Mesenteric fat pad (tissue), 1 donor: Measurements from ENCODE around the gene RALGPS1. TPM values are rescaled to one million over a fixed set of nuclear protein-coding genes. Genes with fewer than 3 reads are reported as not detected.

ENCODE experiments used
- DNase-seq: peaks from one replicate; pipeline ENCODE4 v3.0.0-alpha.2; 2020; ENCODE audit warnings: low spot score
- total RNA-seq: library from RNA; stranded (reverse); fragmentation: NEBNext Ultra II Directional; extraction: Animal tissue kit (Norgen Biotek cat#: 25700); gene quantifications from one replicate; pipeline ENCODE4 v1.2.1, GENCODE V29; 2021
- donor health status: DM: yes; HTN: yes; CAD: no.

The RALGPS1 gene
- total RNA-seq, 1 donor from 2014 or later = 4.8 TPM

DNA sequence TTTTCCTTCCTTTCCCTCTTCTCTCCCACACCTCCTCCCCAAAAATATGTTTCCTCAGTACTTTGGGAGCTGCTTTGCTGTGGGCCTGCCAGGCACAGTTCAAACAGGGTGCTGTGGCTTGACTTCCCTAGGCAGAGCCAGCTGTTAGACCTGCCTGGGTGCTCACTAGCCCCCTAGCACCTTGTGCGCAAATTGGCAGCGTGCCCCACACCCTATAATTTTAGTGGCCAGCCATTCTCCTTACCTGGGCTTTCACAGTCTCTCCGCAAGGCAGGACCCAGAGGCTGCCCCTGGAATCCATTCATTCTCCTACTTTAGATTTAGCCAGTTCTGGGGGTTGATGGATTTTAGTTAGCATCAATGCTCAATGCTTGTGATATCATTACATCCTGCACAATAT, 135.6 kb downstream of the RALGPS1 start:
- peak; percentile 28 for DNase-seq

DNA sequence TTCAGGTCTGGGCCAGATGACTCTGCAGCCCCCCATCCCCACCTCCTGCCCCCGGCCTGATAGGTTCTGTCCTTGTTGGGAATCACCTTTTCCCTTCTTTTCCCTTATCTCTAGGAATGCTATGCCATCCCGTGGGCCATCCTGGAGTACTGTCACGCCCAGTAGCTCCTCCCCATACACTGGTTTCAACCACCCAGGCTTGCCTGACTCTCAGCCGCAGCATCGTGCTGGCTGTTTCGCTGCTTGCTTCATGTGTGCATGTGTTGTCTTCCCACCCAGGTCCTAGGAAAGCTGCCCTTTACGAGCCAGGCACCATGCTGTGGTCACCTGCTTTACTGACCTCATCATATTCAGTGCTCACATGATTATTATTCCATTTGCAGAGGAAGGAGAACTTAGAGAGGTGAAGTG, 136.0 kb downstream of the RALGPS1 start:
- DNase-seq = peak; percentile 67

DNA sequence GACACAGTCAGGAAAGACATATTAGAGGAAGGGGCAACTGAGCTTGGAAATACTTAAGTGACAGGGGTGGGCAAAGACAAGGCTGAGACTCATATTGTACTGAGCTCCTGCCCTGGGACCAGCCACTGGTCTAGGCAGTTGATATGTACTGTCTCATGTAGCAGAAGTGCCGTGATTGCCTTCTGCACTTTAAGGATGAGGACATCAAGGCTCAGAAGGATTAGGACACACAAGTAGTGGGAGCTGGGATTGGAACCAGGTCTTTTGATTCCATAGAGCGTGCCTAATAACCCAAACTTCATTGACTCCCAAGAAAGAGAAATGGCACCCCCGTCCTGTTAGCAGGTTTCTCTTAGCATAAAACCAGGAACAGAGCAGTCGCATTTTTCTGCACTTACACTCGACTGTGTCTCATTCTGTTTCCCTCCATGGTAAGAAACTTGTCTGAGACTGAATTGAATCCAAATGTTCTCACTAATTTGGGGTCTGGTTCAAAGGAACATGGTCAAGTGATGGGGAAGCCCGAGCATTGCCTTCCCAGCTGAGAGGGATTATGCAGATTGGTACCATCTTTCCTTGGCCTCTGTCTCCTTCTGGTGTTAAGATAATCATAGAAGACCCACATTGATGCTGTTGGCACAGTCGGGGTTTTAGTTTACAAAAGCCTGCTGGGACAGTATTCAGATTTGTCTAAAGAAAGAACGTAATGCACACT, 137.5 kb downstream of the RALGPS1 start:
- peak; percentile 55 for DNase-seq

DNA sequence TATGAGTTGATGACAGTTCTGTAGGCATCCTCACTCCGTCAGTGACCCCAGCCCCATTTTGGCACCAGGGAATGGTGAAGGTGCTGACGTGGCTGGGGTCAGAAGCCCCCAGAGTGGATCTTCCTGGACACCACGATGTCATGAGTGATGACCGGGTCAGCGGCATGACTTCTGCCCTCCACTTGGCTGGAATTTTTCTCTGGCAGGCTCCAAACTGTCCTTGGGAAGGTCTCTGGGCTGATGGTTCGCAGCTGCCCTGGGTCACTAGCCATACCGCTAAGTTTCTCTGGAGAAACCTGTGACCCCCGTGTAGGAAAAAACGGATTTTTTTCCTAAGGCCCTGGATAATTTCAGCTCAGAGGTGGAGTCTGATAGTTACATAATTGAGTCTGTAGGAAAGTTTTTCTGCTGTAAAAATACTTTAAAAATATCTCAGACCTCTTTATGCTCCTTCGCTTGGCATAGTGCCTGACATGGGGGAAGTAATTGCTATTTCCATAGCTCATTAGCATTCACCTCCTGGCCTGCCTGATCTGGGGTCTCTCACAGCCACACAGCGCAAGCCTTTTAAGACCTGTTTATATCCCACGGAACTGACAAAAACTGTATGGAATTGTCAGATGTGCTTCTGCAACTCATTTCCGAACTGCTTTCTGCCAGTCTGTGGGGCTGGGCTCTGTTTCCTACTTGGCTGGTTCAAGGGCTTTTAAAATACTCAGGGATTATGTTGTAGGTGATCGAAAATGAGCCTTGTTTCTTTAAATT, 138.7 kb downstream of the RALGPS1 start:
- peak; percentile 60 for DNase-seq

DNA sequence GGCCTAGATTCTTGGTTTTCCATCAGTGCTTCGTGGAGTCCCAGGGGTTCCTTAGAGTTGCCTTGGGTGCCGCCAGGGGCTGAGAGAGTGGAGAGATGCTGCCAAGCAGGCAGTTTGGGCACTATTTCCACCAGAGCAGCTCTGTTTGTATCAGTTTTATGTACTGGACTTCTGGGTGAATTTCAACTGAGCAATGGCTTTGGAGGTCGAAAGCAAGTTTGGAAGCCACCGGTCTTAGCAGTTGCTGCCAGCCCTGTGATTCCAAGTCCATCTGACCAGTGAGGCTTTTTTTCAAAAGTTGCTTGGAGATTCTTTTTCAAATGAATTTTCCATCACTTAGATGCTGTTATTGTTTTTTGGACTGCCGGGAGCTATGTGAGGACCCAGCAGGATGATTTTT, 139.4 kb downstream of the RALGPS1 start:
- DNase-seq = no peak

DNA sequence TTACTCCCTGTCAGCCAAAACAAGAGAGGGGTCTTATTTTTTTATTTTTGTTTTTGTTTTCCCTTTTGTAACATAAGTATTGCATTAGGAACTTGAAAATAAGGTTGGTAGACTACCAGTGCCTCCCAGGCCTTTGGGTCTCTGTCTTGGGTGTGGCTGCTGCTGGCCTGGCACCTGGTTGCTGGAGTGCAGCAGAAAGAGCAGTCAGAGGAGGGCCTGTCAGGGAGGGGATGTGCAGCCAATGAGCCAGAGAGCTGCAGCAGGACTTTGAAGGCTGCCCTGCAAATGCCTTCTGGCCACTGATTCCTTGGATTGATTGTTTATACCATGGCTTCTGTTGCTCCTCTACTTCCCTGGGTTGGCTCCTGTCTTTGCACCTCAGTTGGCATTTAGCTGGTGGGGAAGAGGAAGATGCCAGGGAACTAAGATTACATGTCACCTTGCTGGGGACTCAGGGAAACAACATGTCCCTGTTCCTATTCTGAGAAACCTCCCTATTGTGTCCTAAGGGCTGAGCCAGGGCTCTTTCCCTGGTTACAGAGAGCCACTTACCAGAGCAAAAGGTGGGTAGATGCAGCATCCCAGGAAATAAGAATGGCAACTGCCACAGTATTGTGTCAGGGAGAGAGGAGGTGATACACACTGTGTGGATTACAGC, 141.3 kb downstream of the RALGPS1 start:
- DNase-seq = no peak

DNA sequence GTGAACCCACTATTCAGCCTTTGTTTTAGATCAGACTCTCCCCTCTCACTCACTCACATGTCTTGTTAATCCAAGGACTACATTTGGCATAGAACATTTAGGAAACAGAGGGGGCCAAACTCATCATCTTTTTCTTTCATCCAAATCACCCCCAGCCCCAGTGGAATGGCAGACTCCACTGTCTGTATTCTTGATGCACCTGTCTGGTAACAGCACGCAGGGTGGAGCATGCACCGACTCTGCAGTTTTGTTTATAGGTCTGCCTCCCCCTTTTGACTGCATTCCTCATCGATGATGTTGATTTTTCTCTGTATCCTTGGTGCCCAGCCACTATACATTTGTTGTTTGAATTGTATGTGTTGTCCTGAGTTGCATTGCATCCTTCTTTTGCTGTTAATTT, 141.9 kb downstream of the RALGPS1 start:
- no peak for DNase-seq

DNA sequence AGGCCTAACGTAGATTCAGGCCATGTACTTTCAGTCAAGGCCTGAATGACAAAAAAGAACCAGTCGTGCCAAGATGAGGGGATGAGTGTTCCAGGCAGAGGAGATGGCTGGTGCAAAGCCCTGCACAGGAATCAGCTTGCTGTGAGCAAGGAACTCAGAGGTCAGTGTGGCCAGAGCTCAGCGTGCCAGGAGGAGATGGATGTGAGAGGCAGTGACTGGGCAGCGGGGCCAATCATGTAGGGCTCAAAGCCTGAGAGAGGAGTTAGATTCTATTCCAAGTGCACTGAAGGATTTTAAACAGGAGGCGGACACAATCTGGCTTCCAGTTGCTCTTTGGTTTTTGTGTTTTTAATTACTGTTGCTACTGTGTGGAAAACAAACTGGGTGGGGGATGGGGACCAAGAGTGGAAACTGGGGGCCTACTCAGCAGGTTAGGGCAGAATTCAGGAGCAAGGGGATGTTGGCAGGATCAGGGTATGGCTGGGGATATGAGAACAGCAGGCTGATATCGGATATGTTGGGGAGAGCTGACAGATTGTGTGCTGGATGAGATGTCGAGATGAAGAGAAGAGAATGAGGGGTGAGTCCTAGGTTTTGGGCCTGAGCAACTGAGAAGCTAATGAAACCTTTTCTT, 143.5 kb downstream of the RALGPS1 start:
- no peak for DNase-seq

DNA sequence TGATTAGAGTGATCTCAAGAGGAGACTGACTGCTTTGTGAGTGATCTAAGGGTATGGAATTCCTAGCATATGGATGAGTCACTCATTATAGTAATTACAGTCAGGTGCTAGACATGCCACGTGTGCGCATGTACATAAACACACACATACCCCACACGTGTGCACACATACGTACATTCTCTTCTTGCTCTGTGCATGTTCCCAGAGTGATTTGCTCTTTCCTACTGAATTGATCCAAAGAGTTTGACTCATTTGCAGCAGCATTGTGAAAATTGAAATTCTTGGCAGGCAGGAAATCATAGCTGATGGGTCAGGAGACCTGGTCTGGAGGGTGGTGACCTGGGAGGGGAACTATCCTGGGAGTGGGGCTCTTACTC, 144.1 kb downstream of the RALGPS1 start:
- no peak for DNase-seq

DNA sequence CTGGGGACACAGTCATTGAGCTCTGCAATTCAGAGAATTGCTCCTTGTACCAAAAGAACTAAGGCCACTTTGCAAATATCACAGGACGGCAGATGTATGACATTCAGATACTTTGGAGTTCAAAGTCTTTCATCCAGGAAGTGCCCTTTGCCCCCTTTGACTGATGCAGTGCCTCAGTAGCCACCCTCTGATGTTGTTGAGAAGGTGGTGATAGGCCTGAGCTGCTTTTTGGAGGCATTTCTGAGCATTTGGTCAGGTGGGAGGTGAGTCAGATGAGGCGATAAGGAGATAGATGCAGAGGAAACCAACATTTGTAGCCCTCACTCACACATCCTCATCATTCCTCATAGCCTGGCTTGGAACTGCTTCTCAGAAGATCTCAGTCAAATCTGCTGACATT, 144.4 kb downstream of the RALGPS1 start:
- no peak for DNase-seq

DNA sequence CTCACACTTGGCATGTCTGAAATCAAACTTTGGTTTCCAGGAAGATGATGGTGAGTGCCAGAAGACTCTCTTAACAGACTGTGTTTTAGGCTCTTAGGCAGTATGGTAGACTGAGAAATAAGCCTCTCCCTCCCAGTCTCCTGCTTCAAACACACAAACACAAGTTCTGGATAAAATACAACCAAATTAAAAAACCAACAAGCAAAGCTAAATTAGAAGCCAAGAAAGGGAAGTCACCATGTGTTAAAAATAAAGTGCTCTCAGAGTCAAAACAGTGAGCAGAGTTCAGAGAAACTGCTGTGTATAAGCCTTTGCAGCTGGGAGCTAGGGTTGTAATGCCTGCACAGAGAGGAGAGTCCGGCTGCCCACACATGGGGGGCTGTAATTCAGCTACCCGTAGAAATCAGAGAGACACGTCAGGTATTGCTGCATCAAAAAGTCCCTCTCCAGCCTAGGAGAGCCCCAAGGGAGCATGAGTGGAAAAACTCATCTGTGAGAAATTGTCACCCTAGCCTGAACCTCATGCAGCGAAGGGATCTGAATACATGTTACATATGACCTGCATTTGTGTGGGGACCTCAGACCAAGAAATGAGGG, 145.3 kb downstream of the RALGPS1 start:
- DNase-seq = no peak

DNA sequence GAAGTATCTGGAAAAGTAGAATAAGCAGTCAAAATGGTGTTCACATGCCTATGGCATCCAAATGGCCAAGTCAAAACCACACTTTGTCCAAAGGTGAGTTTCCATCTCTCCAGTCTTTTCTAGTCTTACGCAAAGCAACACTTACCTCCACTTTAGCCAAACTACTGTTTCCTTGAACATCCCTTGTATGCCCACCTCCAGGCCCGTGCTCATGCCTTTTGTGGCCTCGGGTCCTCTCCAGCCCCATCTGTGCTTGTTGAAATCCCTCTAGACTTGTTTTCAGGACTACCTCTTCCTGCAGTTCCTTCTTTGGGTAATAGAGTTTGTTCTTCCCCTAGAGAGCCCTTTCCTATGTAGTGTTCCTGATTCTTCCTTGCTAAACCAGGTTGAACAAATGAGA, 146.8 kb downstream of the RALGPS1 start:
- no peak for DNase-seq

DNA sequence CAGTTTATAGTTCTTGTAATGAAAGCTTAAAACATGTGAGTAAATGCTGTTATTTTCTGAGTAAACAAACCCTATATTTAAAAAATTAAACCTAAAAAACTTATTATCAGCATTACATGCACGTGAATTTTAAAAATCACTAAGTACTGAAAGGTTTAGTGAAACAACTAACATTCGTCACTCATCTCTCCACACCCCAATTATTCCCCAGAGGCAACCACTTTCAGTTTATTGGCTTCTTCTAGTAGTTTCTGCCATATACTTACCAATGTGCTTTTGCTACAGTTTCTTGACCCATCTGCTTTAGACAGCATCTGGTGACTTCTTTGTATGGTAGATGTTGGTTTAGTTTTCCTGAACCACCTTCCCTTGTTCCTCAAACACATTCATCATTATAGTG, 149.8 kb downstream of the RALGPS1 start:
- DNase-seq = no peak

DNA sequence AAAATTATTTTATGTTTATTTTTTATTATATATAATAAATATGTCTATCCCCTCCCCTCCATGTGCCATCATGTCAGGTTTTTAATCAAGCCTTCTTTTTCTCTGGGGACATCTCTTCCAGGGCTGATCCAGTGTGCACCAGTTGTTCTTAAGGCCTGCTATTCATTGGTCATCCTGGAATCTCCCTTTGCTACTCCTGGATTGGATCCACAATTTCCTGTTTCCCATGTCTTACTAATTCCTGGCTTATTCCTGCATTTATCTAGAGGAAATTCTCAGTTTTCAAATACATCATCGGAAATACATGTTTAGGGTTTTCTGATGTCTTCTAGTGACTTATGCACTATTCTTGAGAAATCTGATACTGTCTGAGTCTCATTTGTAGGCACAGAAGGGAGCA, 151.0 kb downstream of the RALGPS1 start:
- no peak for DNase-seq

DNA sequence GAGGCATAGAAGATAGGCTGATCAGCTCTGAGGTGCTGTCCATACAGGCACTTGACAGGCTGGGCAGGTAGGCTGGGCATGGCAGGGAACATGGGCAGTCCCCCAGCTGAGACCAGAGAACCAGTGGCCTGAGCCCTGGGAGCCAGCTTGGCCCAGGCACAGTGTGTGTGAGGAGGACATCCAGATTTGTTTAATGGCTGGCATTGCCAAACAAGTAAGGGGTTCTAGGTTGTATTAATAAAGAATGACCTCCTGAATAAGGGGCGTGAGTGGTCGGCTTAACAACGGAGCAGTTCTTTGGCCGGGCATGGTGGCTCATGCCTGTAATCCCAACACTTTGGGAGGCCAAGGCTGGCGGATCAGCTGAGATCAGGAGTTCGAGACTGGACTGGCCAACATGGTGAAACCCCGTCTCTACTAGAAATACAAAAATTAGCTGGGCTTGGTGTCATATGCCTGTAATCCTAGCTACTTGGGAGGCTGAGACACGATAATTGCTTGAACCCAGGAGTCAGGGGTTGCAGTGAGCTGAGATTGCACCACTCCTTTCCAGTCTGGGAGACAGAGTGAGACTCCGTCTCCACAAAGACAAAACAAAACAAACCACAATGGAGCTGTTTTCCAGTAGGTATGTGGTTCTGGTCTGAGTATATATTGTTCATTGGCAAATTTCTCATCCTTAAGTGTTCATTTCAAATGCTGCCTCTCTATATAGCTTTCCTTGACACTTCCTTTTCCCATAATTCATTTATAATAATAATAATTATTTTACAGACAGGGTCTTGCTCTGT, 151.7 kb downstream of the RALGPS1 start:
- no peak for DNase-seq

DNA sequence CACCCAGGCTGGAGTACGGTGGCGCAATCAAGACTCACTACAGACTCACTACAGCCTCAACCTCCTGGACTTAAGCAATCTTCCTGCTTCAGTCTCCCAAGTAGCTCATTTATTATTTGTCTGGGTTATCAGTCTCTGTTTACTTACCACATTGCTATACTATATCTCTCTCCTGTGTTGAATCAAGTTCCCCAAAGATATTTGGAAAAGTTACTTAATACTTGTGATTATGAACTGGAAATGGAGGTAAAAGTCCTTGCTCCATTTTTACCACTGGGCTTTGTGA, 152.2 kb downstream of the RALGPS1 start:
- DNase-seq = no peak

DNA sequence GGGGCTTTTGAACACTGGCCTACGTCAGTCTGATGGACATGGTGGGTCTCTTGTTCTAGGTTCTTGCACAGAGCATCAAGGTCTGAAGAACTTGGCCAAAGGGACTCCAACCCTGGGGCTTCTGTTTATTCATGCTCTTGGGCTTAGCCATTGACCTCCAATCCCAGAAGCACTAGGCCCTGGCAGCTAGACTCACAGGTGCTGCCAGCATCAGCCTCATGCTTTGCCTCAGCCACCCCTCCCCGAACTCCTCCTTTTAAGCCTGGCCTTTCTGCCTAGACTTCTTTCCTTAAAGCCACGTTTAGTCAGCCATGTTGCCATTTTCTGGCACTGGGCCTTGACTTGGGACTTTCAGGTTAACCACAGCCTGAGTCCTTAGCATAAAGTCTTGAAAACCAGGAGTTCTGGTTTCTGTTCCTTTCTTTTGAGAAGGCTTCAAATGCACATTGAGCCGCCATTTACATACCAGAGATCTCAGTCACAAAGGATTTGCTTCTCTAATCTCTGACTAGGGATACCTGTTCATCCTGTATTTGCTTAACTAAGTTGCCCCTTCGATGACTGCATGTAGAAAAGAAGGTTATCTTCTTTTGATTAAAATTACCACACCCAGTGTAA, 153.1 kb downstream of the RALGPS1 start:
- no peak for DNase-seq

DNA sequence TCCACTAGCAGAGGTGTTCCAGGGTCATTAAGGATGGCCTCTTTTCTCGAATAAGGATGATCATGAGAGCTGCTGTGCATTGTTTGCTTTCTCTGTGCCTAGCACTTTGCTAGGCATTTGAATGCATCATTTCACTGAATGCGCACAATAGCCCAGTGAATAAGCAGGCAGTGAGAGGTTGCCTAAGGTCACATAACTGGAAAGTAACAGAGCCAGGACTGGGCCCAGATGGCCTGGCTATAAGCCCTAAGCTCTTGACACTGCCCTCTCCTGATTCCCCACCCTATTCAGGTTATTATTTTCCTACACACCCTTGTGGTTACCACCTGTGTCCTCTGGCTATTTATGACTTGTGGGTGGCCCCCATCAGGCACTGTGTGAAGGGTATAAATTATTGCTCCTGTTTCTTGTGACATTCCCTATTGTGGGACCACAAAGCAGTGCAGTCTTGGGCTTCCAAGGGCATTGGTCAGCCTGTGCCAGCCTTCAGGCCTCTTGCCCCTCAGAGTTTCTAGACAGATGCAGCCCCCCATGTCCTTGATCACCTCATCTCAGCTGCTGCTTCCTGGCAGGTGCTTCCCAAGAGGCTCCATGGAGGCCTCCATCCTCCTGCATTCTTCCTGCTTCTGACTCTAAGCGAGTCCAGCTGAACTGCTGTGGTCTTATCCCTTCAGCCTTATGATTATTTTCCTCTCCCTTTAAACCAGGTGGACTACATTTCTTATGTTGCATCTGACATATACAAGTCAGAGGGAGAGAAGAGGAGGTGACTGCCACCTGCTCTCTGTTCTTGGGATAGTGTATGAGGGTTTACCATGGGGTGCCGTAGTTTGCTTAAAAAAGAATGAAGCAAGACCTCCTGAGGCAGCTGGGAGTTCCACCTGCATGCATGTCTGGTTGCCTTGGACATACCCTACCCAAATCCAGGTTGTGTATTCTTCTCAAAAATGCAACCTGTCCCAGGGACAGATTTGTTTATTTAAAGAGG, 160.3 kb downstream of the RALGPS1 start:
- peak; percentile 65 for DNase-seq
